Measurements from ENCODE around the gene GRIA4.

Gene GRIA4

GRCh38 chr11:105696000-105696399 is 86.1 kb downstream of the GRIA4 start:
- POLR2A ChIA-PET, result no interaction called here
- WGBS (ENCODE audit: insufficient coverage), result 67% methylated on average over 1 of the region's 2 CpGs
- CTCF ChIA-PET, result no interaction called here

GRCh38 chr11:105697291-105697690 is 87.4 kb downstream of the GRIA4 start:
- CTCF ChIA-PET, result no interaction called here
- no peaks in the 10 kb centered on the region for H3K9me3 ChIP-seq (ENCODE audit: control extremely low read depth in 1 of 5, control insufficient read depth in 4 of 5, insufficient read depth in 2 of 5, low read depth in 1 of 5, low read length in 4 of 5)
- H3K4me1 ChIP-seq (ENCODE audit: control extremely low read depth in 1 of 4, control insufficient read depth in 4 of 4, insufficient read depth in 4 of 4, low read length in 3 of 4), result peaks cover 0 to 23% (median 4%) of the 10 kb centered on the region in 4 experiments
- WGBS (ENCODE audit: insufficient coverage), result no CpG with 5 or more reads among the region's 1 CpG
- no peak overlapping the region for H3K4me3 ChIP-seq (ENCODE audit: control insufficient read depth in 1 of 7, extremely low read depth in 1 of 7, insufficient read depth in 4 of 7, low read depth in 2 of 7, low read length in 6 of 7)
- H3K27ac ChIP-seq (ENCODE audit: insufficient read depth in 1 of 2, low read depth in 1 of 2, low read length in 2 of 2, poor library complexity in 1 of 2, severe bottlenecking in 2 of 2), result no peak overlapping the region
- H3K36me3 ChIP-seq (ENCODE audit: control insufficient read depth in 4 of 4, insufficient read depth in 4 of 4, low read length in 3 of 4), result no peaks in the 10 kb centered on the region
- POLR2A ChIA-PET, result no interaction called here
- H3K27me3 ChIP-seq (replicated peaks in 2 of 5; ENCODE audit: control insufficient read depth in 4 of 5, insufficient read depth in 5 of 5, low read length in 4 of 5), result no peaks in the 10 kb centered on the region
- no peak for DNase-seq

More at GRCh38 chr11:105696000-105696399, 86.1 kb downstream of the GRIA4 start:
- H3K36me3 ChIP-seq (ENCODE audit: control insufficient read depth in 4 of 4, insufficient read depth in 4 of 4, low read length in 3 of 4), result no peaks in the 10 kb centered on the region
- no peaks in the 10 kb centered on the region for H3K9me3 ChIP-seq (ENCODE audit: control extremely low read depth in 1 of 5, control insufficient read depth in 4 of 5, insufficient read depth in 2 of 5, low read depth in 1 of 5, low read length in 4 of 5)
- H3K4me1 ChIP-seq (ENCODE audit: control extremely low read depth in 1 of 4, control insufficient read depth in 4 of 4, insufficient read depth in 4 of 4, low read length in 3 of 4), result peaks cover 0 to 23% (median 4%) of the 10 kb centered on the region in 4 experiments
- no peak overlapping the region for H3K27ac ChIP-seq (ENCODE audit: insufficient read depth in 1 of 2, low read depth in 1 of 2, low read length in 2 of 2, poor library complexity in 1 of 2, severe bottlenecking in 2 of 2)
- H3K4me3 ChIP-seq (ENCODE audit: control insufficient read depth in 1 of 7, extremely low read depth in 1 of 7, insufficient read depth in 4 of 7, low read depth in 2 of 7, low read length in 6 of 7), result no peak overlapping the region
- peak in 1 of 3 donors; percentile 6 for DNase-seq
- no peaks in the 10 kb centered on the region for H3K27me3 ChIP-seq (replicated peaks in 2 of 5; ENCODE audit: control insufficient read depth in 4 of 5, insufficient read depth in 5 of 5, low read length in 4 of 5)

- ChIA-PET POLR2A (no interaction called here), CTCF (no interaction called here)
- H3K27me3 ChIP-seq (replicated peaks in 2 of 5; ENCODE audit: control insufficient read depth in 4 of 5, insufficient read depth in 5 of 5, low read length in 4 of 5), result no peaks in the 10 kb centered on the region
- no peaks in the 10 kb centered on the region for H3K9me3 ChIP-seq (ENCODE audit: control extremely low read depth in 1 of 5, control insufficient read depth in 4 of 5, insufficient read depth in 2 of 5, low read depth in 1 of 5, low read length in 4 of 5)
- H3K4me3 ChIP-seq (ENCODE audit: control insufficient read depth in 1 of 7, extremely low read depth in 1 of 7, insufficient read depth in 4 of 7, low read depth in 2 of 7, low read length in 6 of 7), result peak overlapping the region in 1 of 7 experiments; percentile 8
- WGBS (ENCODE audit: insufficient coverage), result 0% methylated on average over 1 of the region's 3 CpGs
- no peaks in the 10 kb centered on the region for H3K36me3 ChIP-seq (ENCODE audit: control insufficient read depth in 4 of 4, insufficient read depth in 4 of 4, low read length in 3 of 4)
- DNase-seq, result peak in 2 of 3 donors; percentile 9 to 19
- no peak overlapping the region for H3K27ac ChIP-seq (ENCODE audit: insufficient read depth in 1 of 2, low read depth in 1 of 2, low read length in 2 of 2, poor library complexity in 1 of 2, severe bottlenecking in 2 of 2)
- peaks cover 0 to 15% (median 0%) of the 10 kb centered on the region in 4 experiments for H3K4me1 ChIP-seq (ENCODE audit: control extremely low read depth in 1 of 4, control insufficient read depth in 4 of 4, insufficient read depth in 4 of 4, low read length in 3 of 4)
Measured at GRCh38 chr11:105699203-105699602, 89.3 kb downstream of the GRIA4 start.

- no peak overlapping the region for H3K27ac ChIP-seq (ENCODE audit: insufficient read depth in 1 of 2, low read depth in 1 of 2, low read length in 2 of 2, poor library complexity in 1 of 2, severe bottlenecking in 2 of 2)
- H3K4me1 ChIP-seq (ENCODE audit: control extremely low read depth in 1 of 4, control insufficient read depth in 4 of 4, insufficient read depth in 4 of 4, low read length in 3 of 4), result peaks cover 0 to 15% (median 0%) of the 10 kb centered on the region in 4 experiments
- no peak for DNase-seq
- H3K27me3 ChIP-seq (replicated peaks in 2 of 5; ENCODE audit: control insufficient read depth in 4 of 5, insufficient read depth in 5 of 5, low read length in 4 of 5), result no peaks in the 10 kb centered on the region
- no peak overlapping the region for H3K4me3 ChIP-seq (ENCODE audit: control insufficient read depth in 1 of 7, extremely low read depth in 1 of 7, insufficient read depth in 4 of 7, low read depth in 2 of 7, low read length in 6 of 7)
- ChIA-PET POLR2A (no interaction called here), CTCF (no interaction called here)
- H3K9me3 ChIP-seq (ENCODE audit: control extremely low read depth in 1 of 5, control insufficient read depth in 4 of 5, insufficient read depth in 2 of 5, low read depth in 1 of 5, low read length in 4 of 5), result no peaks in the 10 kb centered on the region
- no peaks in the 10 kb centered on the region for H3K36me3 ChIP-seq (ENCODE audit: control insufficient read depth in 4 of 4, insufficient read depth in 4 of 4, low read length in 3 of 4)
Measured at GRCh38 chr11:105700271-105700670, 90.4 kb downstream of the GRIA4 start.

- no peak for DNase-seq
- WGBS (ENCODE audit: insufficient coverage), result 97% methylated on average over 3 of the region's 3 CpGs
- no peaks in the 10 kb centered on the region for H3K36me3 ChIP-seq (ENCODE audit: control insufficient read depth in 4 of 4, insufficient read depth in 4 of 4, low read length in 3 of 4)
Measured at GRCh38 chr11:105701098-105701497, 91.2 kb downstream of the GRIA4 start.

GRCh38 chr11:105705786-105706530 is 96.1 kb downstream of the GRIA4 start:
- no peak for DNase-seq
- H3K27ac ChIP-seq (ENCODE audit: insufficient read depth in 1 of 2, low read depth in 1 of 2, low read length in 2 of 2, poor library complexity in 1 of 2, severe bottlenecking in 2 of 2), result no peak overlapping the region
- no peaks in the 10 kb centered on the region for H3K9me3 ChIP-seq (ENCODE audit: control extremely low read depth in 1 of 5, control insufficient read depth in 4 of 5, insufficient read depth in 2 of 5, low read depth in 1 of 5, low read length in 4 of 5)
- H3K4me3 ChIP-seq (ENCODE audit: control insufficient read depth in 1 of 7, extremely low read depth in 1 of 7, insufficient read depth in 4 of 7, low read depth in 2 of 7, low read length in 6 of 7), result no peak overlapping the region
- no peaks in the 10 kb centered on the region for H3K4me1 ChIP-seq (ENCODE audit: control extremely low read depth in 1 of 4, control insufficient read depth in 4 of 4, insufficient read depth in 4 of 4, low read length in 3 of 4)
- no peaks in the 10 kb centered on the region for H3K27me3 ChIP-seq (replicated peaks in 2 of 5; ENCODE audit: control insufficient read depth in 4 of 5, insufficient read depth in 5 of 5, low read length in 4 of 5)
- WGBS (ENCODE audit: insufficient coverage), result no CpG with 5 or more reads among the region's 2 CpGs
- POLR2A ChIA-PET, result no interaction called here
- CTCF ChIA-PET, result no interaction called here
- no peaks in the 10 kb centered on the region for H3K36me3 ChIP-seq (ENCODE audit: control insufficient read depth in 4 of 4, insufficient read depth in 4 of 4, low read length in 3 of 4)

More at GRCh38 chr11:105701098-105701497, 91.2 kb downstream of the GRIA4 start:
- H3K4me1 ChIP-seq (ENCODE audit: control extremely low read depth in 1 of 4, control insufficient read depth in 4 of 4, insufficient read depth in 4 of 4, low read length in 3 of 4), result peaks cover 0 to 15% (median 0%) of the 10 kb centered on the region in 4 experiments
- ChIA-PET POLR2A (no interaction called here), CTCF (no interaction called here)
- H3K4me3 ChIP-seq (ENCODE audit: control insufficient read depth in 1 of 7, extremely low read depth in 1 of 7, insufficient read depth in 4 of 7, low read depth in 2 of 7, low read length in 6 of 7), result no peak overlapping the region
- no peaks in the 10 kb centered on the region for H3K27me3 ChIP-seq (replicated peaks in 2 of 5; ENCODE audit: control insufficient read depth in 4 of 5, insufficient read depth in 5 of 5, low read length in 4 of 5)
- H3K27ac ChIP-seq (ENCODE audit: insufficient read depth in 1 of 2, low read depth in 1 of 2, low read length in 2 of 2, poor library complexity in 1 of 2, severe bottlenecking in 2 of 2), result no peak overlapping the region
- no peaks in the 10 kb centered on the region for H3K9me3 ChIP-seq (ENCODE audit: control extremely low read depth in 1 of 5, control insufficient read depth in 4 of 5, insufficient read depth in 2 of 5, low read depth in 1 of 5, low read length in 4 of 5)

- 74% methylated on average over 3 of the region's 5 CpGs for WGBS (ENCODE audit: insufficient coverage)
- Histone ChIP-seq H3K36me3 (ENCODE audit: control insufficient read depth in 4 of 4, insufficient read depth in 4 of 4, low read length in 3 of 4) (no peaks in the 10 kb centered on the region), H3K27ac (ENCODE audit: insufficient read depth in 1 of 2, low read depth in 1 of 2, low read length in 2 of 2, poor library complexity in 1 of 2, severe bottlenecking in 2 of 2) (no peak overlapping the region), H3K27me3 (replicated peaks in 2 of 5; ENCODE audit: control insufficient read depth in 4 of 5, insufficient read depth in 5 of 5, low read length in 4 of 5) (no peaks in the 10 kb centered on the region), H3K9me3 (ENCODE audit: control extremely low read depth in 1 of 5, control insufficient read depth in 4 of 5, insufficient read depth in 2 of 5, low read depth in 1 of 5, low read length in 4 of 5) (no peaks in the 10 kb centered on the region), H3K4me3 (ENCODE audit: control insufficient read depth in 1 of 7, extremely low read depth in 1 of 7, insufficient read depth in 4 of 7, low read depth in 2 of 7, low read length in 6 of 7) (no peak overlapping the region), H3K4me1 (ENCODE audit: control extremely low read depth in 1 of 4, control insufficient read depth in 4 of 4, insufficient read depth in 4 of 4, low read length in 3 of 4) (no peaks in the 10 kb centered on the region)
- DNase-seq, result no peak
- POLR2A ChIA-PET, result no interaction called here
- CTCF ChIA-PET, result no interaction called here
Measured at GRCh38 chr11:105713106-105713505, 103.2 kb downstream of the GRIA4 start.
